GM23338 (cell line): ENCODE measurements around the gene CASP3. TPM values are rescaled to one million over a fixed set of nuclear protein-coding genes. Genes with fewer than 3 reads are reported as not detected.

Source experiments
- ATAC-seq: fragments of 200-7000 bp; cut with Tn5 transposase; 3 replicates; pipeline ENCODE4 v1.9.1; 2020
- DNase-seq: peaks from one replicate; pipeline ENCODE4 v3.0.0-alpha.2; 2015; ENCODE audit warnings: low spot score
- H2AFZ ChIP-seq: fragments of 200-600 bp; sonication (generic); 2 replicates; pipeline ENCODE4 v1.8.0; 2016; ENCODE audit warnings: antibody characterized with exemption, mild to moderate bottlenecking, moderate library complexity
- H3F3A ChIP-seq: fragments of 200-600 bp; sonication (generic); replicated peaks from 2 replicates; pipeline ENCODE4 v1.8.0; 2017; ENCODE audit warnings: antibody characterized with exemption, mixed run types, low read depth
- H3K27ac ChIP-seq: fragments of 200-600 bp; sonication (generic); 2 replicates; pipeline ENCODE4 v1.6.1; 2016; ENCODE audit warnings: low read depth
- H3K27me3 ChIP-seq: fragments of 200-600 bp; sonication (generic); 2 replicates; pipeline ENCODE4 v1.8.0; 2016; ENCODE audit warnings: mild to moderate bottlenecking, mixed run types, moderate library complexity; ENCODE audit not compliant: insufficient read depth
- H3K36me3 ChIP-seq: fragments of 200-600 bp; sonication (generic); 2 replicates; pipeline ENCODE4 v1.8.0; 2016; ENCODE audit warnings: mild to moderate bottlenecking; ENCODE audit not compliant: insufficient read depth
- H3K4me1 ChIP-seq: fragments of 200-600 bp; sonication (generic); 2 replicates; pipeline ENCODE4 v1.8.0; 2016; ENCODE audit warnings: mild to moderate bottlenecking, moderate library complexity; ENCODE audit not compliant: insufficient read depth
- H3K4me2 ChIP-seq: fragments of 200-600 bp; sonication (generic); 2 replicates; pipeline ENCODE4 v1.7.1; 2017; ENCODE audit warnings: mixed run types
- H3K4me3 ChIP-seq: fragments of 200-600 bp; sonication (generic); 2 replicates; pipeline ENCODE4 v1.6.1; 2016; ENCODE audit warnings: mixed run types
- H3K79me2 ChIP-seq: fragments of 200-600 bp; sonication (generic); replicated peaks from 2 replicates; pipeline ENCODE4 v1.8.0; 2017; ENCODE audit warnings: mild to moderate bottlenecking; ENCODE audit not compliant: insufficient read depth
- H3K9me2 ChIP-seq: fragments of 200-600 bp; sonication (generic); 2 replicates; pipeline ENCODE4 v1.8.0; 2017; ENCODE audit not compliant: insufficient read depth
- H4K20me1 ChIP-seq: fragments of 200-600 bp; sonication (generic); replicated peaks from 2 replicates; pipeline ENCODE4 v1.8.0; 2017; ENCODE audit warnings: mild to moderate bottlenecking; ENCODE audit not compliant: insufficient read depth
- H3K27ac Mint-ChIP-seq: 2 replicates; pipeline ENCODE4 v1.8.0; 2020; ENCODE audit warnings: inconsistent platforms, mild to moderate bottlenecking, moderate library complexity, mixed read lengths
- H3K27me3 Mint-ChIP-seq: 3 replicates; pipeline ENCODE4 v1.8.0; 2022; ENCODE audit warnings: low read depth, mild to moderate bottlenecking, moderate library complexity, mixed read lengths, inconsistent platforms; ENCODE audit not compliant: insufficient read depth, poor library complexity
- H3K36me3 Mint-ChIP-seq: 3 replicates; pipeline ENCODE4 v1.8.0; 2021; ENCODE audit warnings: low read depth, mild to moderate bottlenecking, inconsistent platforms, moderate library complexity, mixed read lengths
- H3K4me1 Mint-ChIP-seq: 3 replicates; pipeline ENCODE4 v1.8.0; 2020; ENCODE audit warnings: mild to moderate bottlenecking, inconsistent platforms, mixed read lengths
- H3K4me3 Mint-ChIP-seq: 3 replicates; pipeline ENCODE4 v1.8.0; 2021; ENCODE audit warnings: moderate library complexity, mild to moderate bottlenecking, inconsistent platforms, mixed read lengths
- H3K9me3 Mint-ChIP-seq: 3 replicates; pipeline ENCODE4 v1.8.0; 2020; ENCODE audit warnings: moderate library complexity, mild to moderate bottlenecking, inconsistent platforms, mixed read lengths
- CREB1 ChIP-seq: fragments of 250-450 bp; sonication (Bioruptor Pico); IDR thresholded peaks from 2 replicates; pipeline ENCODE4 v1.5.0; 2020; ENCODE audit warnings: low read depth, mild to moderate bottlenecking, moderate library complexity
- CTCF ChIP-seq, 2 experiments: fragments of 200-600 bp in 1 of 2; sonication (generic) in 1 of 2; conservative IDR thresholded peaks; 2 replicates each; pipeline versions ENCODE4 v1.5.1 to v1.6.1; 2016 to 2017; ENCODE audit warnings: antibody characterized with exemption in 2 of 2, low read depth in 2 of 2, mild to moderate bottlenecking in 2 of 2, moderate library complexity in 1 of 2
- POLR2AphosphoS5 ChIP-seq: IDR thresholded peaks from 2 replicates; pipeline ENCODE4 v1.6.1; 2016; ENCODE audit warnings: antibody characterized with exemption, low read depth
- REST ChIP-seq: IDR thresholded peaks from one replicate; pipeline ENCODE4 v1.6.1; 2018; ENCODE audit warnings: antibody characterized with exemption; ENCODE audit not compliant: unreplicated experiment
- ZNF331 ChIP-seq: fragments of 250-450 bp; sonication (Bioruptor Pico); IDR thresholded peaks from 2 replicates; pipeline ENCODE4 v1.5.0; 2020; ENCODE audit warnings: low read depth, mild to moderate bottlenecking, moderate library complexity
- ZNF462 ChIP-seq: fragments of 250-450 bp; sonication (Bioruptor Pico); IDR thresholded peaks from 2 replicates; pipeline ENCODE4 v1.5.0; 2020; ENCODE audit warnings: mild to moderate bottlenecking, moderate library complexity
- polyA plus RNA-seq: library from polyadenylated mRNA; unstranded; fragments of >200 nt; fragmentation: Nextera tagmentation; extraction: Ambion mirVana; gene quantifications from 2 replicates; pipeline ENCODE4 v1.2.1, GENCODE V29; 2016
- total RNA-seq: library from RNA; depleted of rRNA; stranded (reverse); fragments of >200 nt; shearing (Covaris generic); gene quantifications from 2 replicates; pipeline ENCODE4 v1.2.3, GENCODE V29; 2014

Gene CASP3
- total and polyA plus RNA-seq, 2 experiments from 2014 or later, result 50.5 to 84.4 TPM

GRCh38 chr4:184596044-184596616 lies 53.1 kb downstream of the CASP3 start (continued):
- TF ChIP-seq ZNF462 (CRISPR knock-in tag), result no peak
- no peak for TF ChIP-seq CTCF (conservative IDR thresholded peaks at IDR 0.05; ENCODE audit: low read depth in 2 of 2)
- TF ChIP-seq POLR2AphosphoS5, result no peak

GRCh38 chr4:184595430-184595829 lies 53.8 kb downstream of the CASP3 start:
- H3K4me3 ChIP-seq, result no peak overlapping the region
- no peak overlapping the region for H3K4me3 Mint-ChIP-seq
- TF ChIP-seq REST, result no peak
- TF ChIP-seq POLR2AphosphoS5, result no peak
- TF ChIP-seq CREB1, result no peak
- TF ChIP-seq CTCF (conservative IDR thresholded peaks at IDR 0.05; ENCODE audit: low read depth in 2 of 2), result no peak
- no peak for TF ChIP-seq ZNF331 (CRISPR knock-in tag)

More at GRCh38 chr4:184595430-184595829, 53.8 kb downstream of the CASP3 start:
- Mint-ChIP-seq H3K27ac (no peak overlapping the region), H3K36me3 (no peaks in the 10 kb centered on the region), H3K9me3 (peaks cover 8% of the 10 kb centered on the region; the same call in 2 of the 3 replicates), H3K4me1 (no peaks in the 10 kb centered on the region; the same call in 2 of the 3 replicates), H3K27me3 (peaks cover 7% of the 10 kb centered on the region)
- Histone ChIP-seq H3F3A (no peaks in the 10 kb centered on the region), H3K36me3 (no peaks in the 10 kb centered on the region), H4K20me1 (no peaks in the 10 kb centered on the region), H3K9me2 (peaks cover 8% of the 10 kb centered on the region; the same call in 1 of the 2 replicates), H3K4me2 (no peak overlapping the region), H3K79me2 (no peaks in the 10 kb centered on the region), H2AFZ (no peak overlapping the region), H3K27me3 (no peaks in the 10 kb centered on the region), H3K27ac (no peak overlapping the region), H3K4me1 (no peaks in the 10 kb centered on the region)
- ATAC-seq (no peak), DNase-seq (no peak)
